Measurements from ENCODE around the gene SKOR1.

- no peak for TF ChIP-seq CTCF (conservative IDR thresholded peaks at IDR 0.05 in 1 of 2, IDR thresholded peaks at IDR 0.05 in 1 of 2; ENCODE audit: low read depth in 1 of 2, low read length in 2 of 2)
- TF ChIP-seq EZH2 (IDR thresholded peaks at IDR 0.05; ENCODE audit: low read length, missing control alignments): no peak
These were observed 47.5 kb upstream of the SKOR1 start for GRCh38 chr15:67777773-67778172.

All from fibroblast of lung (primary cell).